ENCODE results near the gene NUP133.

DNA sequence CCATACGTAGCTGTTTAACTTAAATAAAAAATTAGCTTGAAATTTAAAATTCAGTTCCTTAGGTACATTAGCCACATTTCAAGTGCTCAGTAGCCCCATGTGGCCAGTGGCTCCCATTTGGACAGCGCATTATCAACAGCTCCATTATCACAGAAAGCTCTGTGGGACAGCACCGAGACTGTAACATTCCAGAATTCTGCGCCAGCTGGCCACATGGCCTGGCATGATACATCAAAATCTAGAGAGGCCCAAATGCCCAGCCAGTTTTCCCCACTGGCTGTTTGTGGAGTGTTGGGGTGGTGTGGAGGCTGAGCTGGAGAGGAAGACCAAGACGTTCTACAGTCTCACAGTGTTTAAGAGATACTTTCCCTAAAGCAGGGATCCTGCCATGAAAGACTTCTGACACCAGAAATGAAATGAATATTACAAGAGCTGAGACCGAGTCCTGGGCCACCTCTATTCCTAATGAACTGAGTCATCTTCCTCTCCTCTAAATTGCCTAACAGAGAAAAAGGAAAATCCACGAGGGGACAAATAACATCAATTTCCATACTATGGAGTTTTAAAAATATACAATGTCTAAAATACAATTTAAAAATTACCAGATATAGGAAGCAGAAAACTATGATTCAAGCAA lies 47.0 kb downstream of the NUP133 start:
- no peak for TF ChIP-seq POLR2A (IDR thresholded peaks at IDR 0.05; ENCODE audit: low read length)
- no peak for TF ChIP-seq GATA1 (IDR thresholded peaks at IDR 0.05; ENCODE audit: low read depth, low read length)
